ENCODE data around the gene CD59. TPM values are rescaled to one million over a fixed set of nuclear protein-coding genes. Genes with fewer than 3 reads are reported as not detected.

Gene CD59
- total and polyA plus RNA-seq, 10 of the 15 experiments (the other 5 are each of a cell fraction or from before 2014, with no cell fraction given), result 55.5 to 256 (median 181) TPM

GRCh38 chr11:33713856-33714398 lies 22.3 kb downstream of the CD59 start:
- H2AFZ ChIP-seq (ENCODE audit: control insufficient read depth, low read depth, low read length), result no peak overlapping the region
- peaks cover 8 to 50% of the 10 kb centered on the region in 2 experiments for H3K36me3 ChIP-seq (ENCODE audit: control insufficient read depth in 2 of 2, insufficient read depth in 2 of 2, low read length in 1 of 2)
- intact Hi-C loops (cut with micrococcal nuclease; ENCODE audit: unreplicated experiment), result no loop called here
- TF ChIP-seq JUND (IDR thresholded peaks at IDR 0.05; ENCODE audit: low read depth, low read length) (no peak), MEF2B (IDR thresholded peaks at IDR 0.05; ENCODE audit: partially characterized antibody, poor library complexity, severe bottlenecking) (no peak), ZSCAN29 (IDR thresholded peaks at IDR 0.05) (no peak), RUNX3 (IDR thresholded peaks at IDR 0.05; ENCODE audit: low read length) (no peak), CREB1 (IDR thresholded peaks at IDR 0.05; ENCODE audit: low read depth) (no peak), SP1 (IDR thresholded peaks at IDR 0.05; ENCODE audit: low read depth, low read length) (no peak), RAD21 (IDR thresholded peaks at IDR 0.05; ENCODE audit: insufficient read depth, low read depth, low read length) (no peak), ATF3 (IDR thresholded peaks at IDR 0.05; ENCODE audit: borderline replicate concordance, extremely low read depth, low read depth, low read length) (no peak), RFX5 (IDR thresholded peaks at IDR 0.05; ENCODE audit: low read depth, low read length) (no peak), STAT3 (IDR thresholded peaks at IDR 0.05; ENCODE audit: low read depth, low read length) (no peak)
- SMC1A ChIA-PET (ENCODE audit: uncharacterized antibody, unreplicated experiment), result interaction anchor here (0.7 to 10.8 kb wide), 4 partner anchors 13 to 167 kb away, joined by 3 to 153 read pairs (median 3); no protein-coding TSS in a partner anchor
- ATAC-seq (no peak), FAIRE-seq (no peak), DNase-seq (ENCODE audit: low read depth, low spot score) (no peak)
- H3K27ac ChIP-seq (ENCODE audit: control insufficient read depth, insufficient read depth), result no peak overlapping the region
- RAD21 ChIA-PET (ENCODE audit: unreplicated experiment), result interaction anchor here (3.5 to 8.6 kb wide), 2 partner anchors 23 to 28 kb away, joined by 16 to 158 read pairs; partner anchors contain the start of gene CD59
- no peaks in the 10 kb centered on the region for H3K9me3 ChIP-seq (replicated peaks; ENCODE audit: control insufficient read depth, insufficient read depth, low read length)
- no peaks in the 10 kb centered on the region for H3K4me1 ChIP-seq (ENCODE audit: control insufficient read depth, insufficient read depth, low read length)
- POLR2A ChIA-PET, result no interaction called here
- H3K4me3 ChIP-seq, result no peak overlapping the region
- no peak overlapping the region for H3K4me2 ChIP-seq (ENCODE audit: control insufficient read depth, insufficient read depth)
- 91% methylated on average over 4 of the region's 4 CpGs for WGBS (ENCODE audit: insufficient coverage, insufficient replicate concordance, low lambda C conversion rate, missing lambda C conversion rate)
- CTCF ChIA-PET, result interaction anchor here (0.7 to 9.4 kb wide), 6 partner anchors 9 to 116 kb away, joined by 3 to 276 read pairs (median 12); partner anchors contain the start of genes C11orf91 and CD59
- no peak overlapping the region for H3K9ac ChIP-seq (ENCODE audit: control insufficient read depth, insufficient read depth, low read length)
- in situ Hi-C loops (cut with MboI), result no loop called here
- BruUV-seq (replicated peaks), result no TSS peak
- no peaks in the 10 kb centered on the region for H3K79me2 ChIP-seq (ENCODE audit: control insufficient read depth, insufficient read depth, low read length)
- peaks cover 2% of the 10 kb centered on the region; the same call in 1 of the 2 replicates for H4K20me1 ChIP-seq (ENCODE audit: control insufficient read depth, insufficient read depth)
- no peaks in the 10 kb centered on the region for H3K27me3 ChIP-seq (replicated peaks in 1 of 2; ENCODE audit: control insufficient read depth in 2 of 2, insufficient read depth in 2 of 2, low read length in 1 of 2)
